ENCODE data around the gene RUNX3. TPM values are rescaled to one million over a fixed set of nuclear protein-coding genes. Genes with fewer than 3 reads are reported as not detected.

The RUNX3 gene
- total RNA-seq, 1 experiment from 2014 or later = 8.6 TPM

DNA sequence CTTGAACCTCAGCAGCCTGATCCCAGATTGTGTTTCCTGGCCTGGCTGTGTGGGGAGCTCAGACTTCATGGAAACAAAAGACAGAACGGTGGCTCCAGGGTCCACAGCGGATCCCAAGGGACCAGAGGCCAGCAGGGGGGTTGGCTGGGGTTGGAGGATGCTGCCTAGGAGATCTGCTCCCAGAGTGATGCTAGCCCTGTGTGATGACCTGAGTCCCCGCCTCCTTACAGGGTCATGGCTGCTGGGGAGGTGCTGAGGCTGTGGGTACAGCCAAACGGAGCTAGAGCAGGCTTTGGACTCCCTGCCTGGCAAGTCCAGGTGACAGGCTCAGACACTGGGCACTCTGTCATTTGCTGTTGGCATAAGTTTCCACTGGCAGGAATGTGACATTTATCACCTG, 11.5 kb upstream of the RUNX3 start:
- CTCF ChIA-PET = no interaction called here
- no TSS peak for BruUV-seq (replicated peaks)
- no peak overlapping the region for H3K4me3 ChIP-seq (ENCODE audit: low read depth, low read length, poor library complexity, severe bottlenecking)
- no peaks in the 10 kb centered on the region for H3K36me3 ChIP-seq (ENCODE audit: insufficient read depth, low read length, poor library complexity, severe bottlenecking)
- POLR2A ChIA-PET (ENCODE audit: low non-redundant PET) = interaction anchor here (0.6 kb wide), 1 partner anchor 74 kb away, joined by 3 read pairs; no protein-coding TSS in a partner anchor
- TF ChIP-seq, protein P1, sequence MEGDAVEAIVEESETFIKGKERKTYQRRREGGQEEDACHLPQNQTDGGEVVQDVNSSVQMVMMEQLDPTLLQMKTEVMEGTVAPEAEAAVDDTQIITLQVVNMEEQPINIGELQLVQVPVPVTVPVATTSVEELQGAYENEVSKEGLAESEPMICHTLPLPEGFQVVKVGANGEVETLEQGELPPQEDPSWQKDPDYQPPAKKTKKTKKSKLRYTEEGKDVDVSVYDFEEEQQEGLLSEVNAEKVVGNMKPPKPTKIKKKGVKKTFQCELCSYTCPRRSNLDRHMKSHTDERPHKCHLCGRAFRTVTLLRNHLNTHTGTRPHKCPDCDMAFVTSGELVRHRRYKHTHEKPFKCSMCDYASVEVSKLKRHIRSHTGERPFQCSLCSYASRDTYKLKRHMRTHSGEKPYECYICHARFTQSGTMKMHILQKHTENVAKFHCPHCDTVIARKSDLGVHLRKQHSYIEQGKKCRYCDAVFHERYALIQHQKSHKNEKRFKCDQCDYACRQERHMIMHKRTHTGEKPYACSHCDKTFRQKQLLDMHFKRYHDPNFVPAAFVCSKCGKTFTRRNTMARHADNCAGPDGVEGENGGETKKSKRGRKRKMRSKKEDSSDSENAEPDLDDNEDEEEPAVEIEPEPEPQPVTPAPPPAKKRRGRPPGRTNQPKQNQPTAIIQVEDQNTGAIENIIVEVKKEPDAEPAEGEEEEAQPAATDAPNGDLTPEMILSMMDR (conservative IDR thresholded peaks at IDR 0.05; ENCODE audit: low read depth, low read length) = no peak
- TF ChIP-seq EZH2 (IDR thresholded peaks at IDR 0.05; ENCODE audit: borderline replicate concordance, low read depth, low read length, poor library complexity, severe bottlenecking) = no peak
- DNase-seq (ENCODE audit: low spot score) = no peak
- H3K4me1 ChIP-seq (ENCODE audit: insufficient read depth, low read length, poor library complexity, severe bottlenecking) = no peaks in the 10 kb centered on the region
- H3K27ac ChIP-seq (ENCODE audit: low read depth, low read length, poor library complexity, severe bottlenecking) = no peak overlapping the region
- H3K9me3 ChIP-seq (ENCODE audit: low read depth, low read length, poor library complexity, severe bottlenecking) = no peaks in the 10 kb centered on the region
- intact Hi-C loops (cut with micrococcal nuclease; ENCODE audit: unreplicated experiment) = no loop called here
- no peaks in the 10 kb centered on the region for H3K27me3 ChIP-seq (replicated peaks; ENCODE audit: insufficient read depth, low read depth, low read length, poor library complexity)

DNA sequence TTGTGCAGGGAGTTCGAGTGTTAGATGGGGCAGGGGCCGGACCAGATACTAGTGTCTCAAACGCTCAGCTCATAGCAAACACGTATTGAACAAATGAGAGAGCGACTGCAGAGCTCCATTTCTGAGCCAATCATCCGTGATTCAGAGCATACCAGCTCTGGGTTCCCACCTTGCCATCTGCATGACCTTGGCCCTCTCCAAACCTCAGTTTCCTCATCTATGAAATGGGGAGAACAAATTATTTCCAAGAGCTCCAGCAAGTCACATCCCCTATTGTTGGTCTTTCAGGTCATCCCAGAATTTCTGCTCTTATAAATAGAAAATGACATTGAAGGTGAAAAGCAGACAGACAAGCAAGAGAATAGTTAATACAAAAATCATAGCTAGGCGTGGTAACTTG, 10.2 kb upstream of the RUNX3 start:
- H3K4me1 ChIP-seq (ENCODE audit: insufficient read depth, low read length, poor library complexity, severe bottlenecking) = no peaks in the 10 kb centered on the region
- no peak overlapping the region for H3K4me3 ChIP-seq (ENCODE audit: low read depth, low read length, poor library complexity, severe bottlenecking)
- POLR2A ChIA-PET (ENCODE audit: low non-redundant PET) = no interaction called here
- no TSS peak for BruUV-seq (replicated peaks)
- TF ChIP-seq, protein P1 (conservative IDR thresholded peaks at IDR 0.05; ENCODE audit: low read depth, low read length) = no peak
- no peak for TF ChIP-seq EZH2 (IDR thresholded peaks at IDR 0.05; ENCODE audit: borderline replicate concordance, low read depth, low read length, poor library complexity, severe bottlenecking)
- intact Hi-C loops (cut with micrococcal nuclease; ENCODE audit: unreplicated experiment) = no loop called here
- H3K36me3 ChIP-seq (ENCODE audit: insufficient read depth, low read length, poor library complexity, severe bottlenecking) = no peaks in the 10 kb centered on the region
- CTCF ChIA-PET = no interaction called here
- no peak for DNase-seq (ENCODE audit: low spot score)
- no peaks in the 10 kb centered on the region for H3K27me3 ChIP-seq (replicated peaks; ENCODE audit: insufficient read depth, low read depth, low read length, poor library complexity)
- no peak overlapping the region for H3K27ac ChIP-seq (ENCODE audit: low read depth, low read length, poor library complexity, severe bottlenecking)
- no peaks in the 10 kb centered on the region for H3K9me3 ChIP-seq (ENCODE audit: low read depth, low read length, poor library complexity, severe bottlenecking)

DNA sequence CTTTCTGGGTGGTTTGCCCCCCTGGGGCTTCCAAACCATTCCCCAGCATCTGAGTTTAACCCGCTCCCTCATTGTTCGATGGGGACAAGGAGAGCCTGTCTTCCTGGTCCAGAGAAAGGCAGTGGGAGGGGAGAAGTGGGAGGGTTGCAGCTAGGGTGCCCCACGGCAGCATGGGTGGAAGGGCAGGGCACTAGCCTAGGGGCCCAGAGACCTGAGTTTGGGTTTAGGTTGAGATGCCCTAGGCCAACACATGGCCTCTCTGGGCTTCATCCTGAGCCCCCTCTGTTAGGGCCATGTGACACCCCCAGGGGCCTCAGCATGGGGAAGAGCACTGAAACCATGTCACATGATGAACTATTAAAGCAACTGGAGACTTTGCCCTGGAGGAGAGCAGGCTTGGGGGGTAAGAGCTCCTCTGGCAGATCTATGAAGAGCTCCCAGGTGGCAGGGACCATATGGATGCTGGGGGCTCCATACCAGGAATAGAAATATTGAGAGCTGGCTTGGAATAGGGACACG, 9.7 kb upstream of the RUNX3 start:
- H3K4me3 ChIP-seq (ENCODE audit: low read depth, low read length, poor library complexity, severe bottlenecking) = no peak overlapping the region
- no peaks in the 10 kb centered on the region for H3K27me3 ChIP-seq (replicated peaks; ENCODE audit: insufficient read depth, low read depth, low read length, poor library complexity)
- H3K36me3 ChIP-seq (ENCODE audit: insufficient read depth, low read length, poor library complexity, severe bottlenecking) = no peaks in the 10 kb centered on the region
- H3K4me1 ChIP-seq (ENCODE audit: insufficient read depth, low read length, poor library complexity, severe bottlenecking) = no peaks in the 10 kb centered on the region
- no TSS peak for BruUV-seq (replicated peaks)
- ChIA-PET CTCF (no interaction called here), POLR2A (ENCODE audit: low non-redundant PET) (interaction anchor here (0.6 kb wide), 1 partner anchor 8 kb away, joined by 3 read pairs; no protein-coding TSS in a partner anchor)
- no peak for DNase-seq (ENCODE audit: low spot score)
- intact Hi-C loops (cut with micrococcal nuclease; ENCODE audit: unreplicated experiment) = no loop called here
- H3K9me3 ChIP-seq (ENCODE audit: low read depth, low read length, poor library complexity, severe bottlenecking) = no peaks in the 10 kb centered on the region
- TF ChIP-seq EZH2 (IDR thresholded peaks at IDR 0.05; ENCODE audit: borderline replicate concordance, low read depth, low read length, poor library complexity, severe bottlenecking) = no peak
- TF ChIP-seq, protein P1 (conservative IDR thresholded peaks at IDR 0.05; ENCODE audit: low read depth, low read length) = no peak
- no peak overlapping the region for H3K27ac ChIP-seq (ENCODE audit: low read depth, low read length, poor library complexity, severe bottlenecking)
